Nucleus accumbens (tissue), 56 donors: ENCODE measurements around the gene SRCIN1.
A peak's percentile ranks its signal among the peaks of the same experiment; 100 is the strongest.

Experiments
- DNase-seq, 56 donors: peaks; one replicate each; lab custom pipeline; 2025; lab: John Stamatoyannopoulos, UW

Gene SRCIN1

GRCh38 chr17:38585056-38585917, 20.5 kb downstream of the SRCIN1 start:
- no peak for DNase-seq

DNA sequence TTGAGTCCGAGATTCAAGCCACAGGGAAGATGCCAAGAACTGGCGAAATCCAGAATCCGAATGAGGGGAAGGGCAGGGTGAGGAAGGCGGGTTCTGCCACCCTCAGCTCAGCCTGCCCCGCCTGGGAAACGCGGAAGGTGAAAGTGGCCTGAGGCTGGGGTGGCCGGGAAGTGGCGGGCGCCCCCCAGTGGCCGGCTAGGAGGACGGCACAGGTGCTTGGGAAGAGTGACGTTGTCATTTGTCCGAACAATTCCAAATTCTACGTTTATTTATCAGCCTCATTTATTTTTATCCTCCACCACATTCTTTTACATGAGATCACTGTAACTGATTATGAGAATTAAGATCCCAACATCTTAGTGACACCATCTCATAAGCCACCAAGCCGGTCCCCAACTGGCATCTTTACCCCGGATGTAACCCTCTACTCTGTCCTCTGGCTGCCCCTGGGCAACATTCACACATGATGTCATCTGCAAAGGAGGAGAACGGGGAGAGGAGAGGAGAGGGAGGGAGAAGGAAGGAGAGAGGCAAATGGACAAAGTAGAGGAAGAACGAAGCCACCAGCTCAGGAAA, 21.3 kb downstream of the SRCIN1 start:
- DNase-seq, result peak in 43 of 56 donors; percentile 10 to 76 (median 32)

- no peak for DNase-seq
Measured at GRCh38 chr17:38583828-38584349, 21.9 kb downstream of the SRCIN1 start.

- DNase-seq, result no peak
Measured at GRCh38 chr17:38583176-38583575, 22.6 kb downstream of the SRCIN1 start.

GRCh38 chr17:38582069-38582468, 23.7 kb downstream of the SRCIN1 start:
- no peak for DNase-seq

DNA sequence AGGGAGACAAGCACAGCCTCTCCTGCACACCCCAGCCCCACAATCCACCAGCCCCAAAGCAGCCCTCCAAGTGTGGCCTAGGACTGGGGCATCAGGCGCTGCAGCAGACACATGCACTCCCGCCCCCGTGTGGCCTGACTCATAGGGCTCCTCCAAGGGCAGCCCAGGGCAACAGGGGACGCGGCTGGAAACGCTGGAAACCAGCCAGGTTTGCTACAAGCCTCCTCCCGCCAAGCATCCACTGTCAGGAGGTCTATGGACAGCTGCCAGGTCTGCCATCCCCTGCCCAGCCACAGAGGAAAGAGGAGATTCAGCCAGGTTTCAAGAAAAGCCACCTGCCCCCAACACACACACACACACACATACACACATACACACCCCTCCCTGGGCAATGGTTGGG, 25.8 kb downstream of the SRCIN1 start:
- peak in 39 of 56 donors; percentile 10 to 77 (median 41) for DNase-seq

DNA sequence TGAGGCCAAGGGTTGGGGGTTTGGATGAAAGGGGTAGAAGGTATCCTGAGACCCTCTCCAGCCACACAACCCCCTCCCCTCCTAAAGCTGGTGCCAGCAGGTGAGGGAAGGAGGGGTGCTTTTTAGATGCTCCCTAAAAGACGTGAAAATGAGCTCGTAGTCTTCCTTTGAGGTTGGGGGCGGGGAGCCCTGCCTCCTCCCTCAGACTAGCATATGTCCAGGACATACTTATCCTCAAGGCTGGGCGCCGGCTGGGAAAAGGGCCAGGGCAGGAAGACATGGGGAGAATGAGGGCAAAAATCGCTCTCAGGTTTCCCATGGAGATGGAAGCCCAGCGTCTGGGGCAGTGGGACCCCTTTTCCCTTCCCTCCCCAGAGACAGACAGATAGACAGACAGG, 26.7 kb downstream of the SRCIN1 start:
- no peak for DNase-seq

- DNase-seq, result no peak
Measured at GRCh38 chr17:38578229-38579082, 27.3 kb downstream of the SRCIN1 start.

DNA sequence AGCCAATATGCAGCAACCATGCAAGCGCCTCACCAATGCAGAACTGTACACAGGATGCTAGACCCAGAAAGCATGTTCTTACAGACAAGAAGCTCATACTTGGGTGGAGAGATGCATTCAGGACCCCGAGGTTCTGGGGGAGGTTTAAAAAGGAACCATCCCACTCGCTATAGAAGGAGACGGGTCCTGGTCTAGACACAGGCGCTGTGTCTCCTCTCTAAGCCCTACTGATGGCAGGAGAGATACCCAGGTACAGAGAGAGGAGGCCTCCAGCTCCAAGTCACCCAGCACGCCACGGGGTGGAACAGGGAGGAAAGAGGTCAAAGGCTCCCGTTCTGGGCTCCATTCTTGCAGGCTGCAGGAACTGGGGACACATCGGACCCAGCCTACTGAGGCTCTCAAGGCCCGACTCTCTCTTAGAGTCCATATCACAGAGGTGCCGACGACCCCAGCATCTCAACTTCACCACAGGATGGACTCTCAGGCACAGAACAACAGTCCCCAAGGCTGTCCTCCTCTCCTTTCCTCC, 28.0 kb downstream of the SRCIN1 start:
- no peak for DNase-seq

- DNase-seq, result peak in 1 of 56 donors; percentile 20
Measured at GRCh38 chr17:38577244-38577643, 28.5 kb downstream of the SRCIN1 start.

DNA sequence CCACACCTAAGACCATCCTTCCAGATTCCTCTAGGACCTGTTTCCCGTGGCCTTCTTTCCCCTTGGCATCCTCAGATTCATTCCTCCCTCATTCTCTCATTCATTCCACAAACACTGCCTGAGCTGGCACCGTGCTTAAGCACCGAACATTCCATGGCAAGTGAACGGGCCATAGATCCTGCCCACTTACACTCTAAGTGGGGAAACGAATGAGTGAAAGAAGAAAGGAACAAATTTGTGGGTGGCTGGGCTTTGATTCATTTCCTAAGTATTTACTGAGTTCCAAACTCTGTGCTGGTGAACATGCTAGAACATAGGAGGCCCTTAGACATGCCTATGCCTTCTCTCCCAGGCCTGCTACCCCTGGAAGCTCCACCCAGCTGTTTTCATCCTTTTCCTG, 30.0 kb downstream of the SRCIN1 start:
- no peak for DNase-seq

DNA sequence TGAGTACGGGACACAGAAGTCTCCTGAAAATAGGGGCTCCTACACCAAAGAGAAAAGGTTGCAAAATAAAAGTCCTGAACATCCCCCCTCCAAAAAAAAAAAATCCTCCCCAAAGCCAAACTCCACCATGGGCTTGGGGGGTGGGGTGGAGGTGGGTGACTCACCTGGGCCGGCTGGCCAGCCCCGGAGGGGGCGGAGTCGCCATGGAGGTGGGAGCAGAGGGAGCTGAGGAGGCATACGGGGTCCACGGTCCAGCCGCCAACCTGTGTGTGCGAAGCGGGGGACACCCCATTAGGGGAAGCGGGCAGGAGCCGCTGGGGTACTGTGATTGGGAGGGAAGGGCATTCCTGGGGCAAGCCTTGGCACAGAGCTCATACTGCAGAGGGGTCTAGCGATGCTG, 31.0 kb downstream of the SRCIN1 start:
- no peak for DNase-seq

DNA sequence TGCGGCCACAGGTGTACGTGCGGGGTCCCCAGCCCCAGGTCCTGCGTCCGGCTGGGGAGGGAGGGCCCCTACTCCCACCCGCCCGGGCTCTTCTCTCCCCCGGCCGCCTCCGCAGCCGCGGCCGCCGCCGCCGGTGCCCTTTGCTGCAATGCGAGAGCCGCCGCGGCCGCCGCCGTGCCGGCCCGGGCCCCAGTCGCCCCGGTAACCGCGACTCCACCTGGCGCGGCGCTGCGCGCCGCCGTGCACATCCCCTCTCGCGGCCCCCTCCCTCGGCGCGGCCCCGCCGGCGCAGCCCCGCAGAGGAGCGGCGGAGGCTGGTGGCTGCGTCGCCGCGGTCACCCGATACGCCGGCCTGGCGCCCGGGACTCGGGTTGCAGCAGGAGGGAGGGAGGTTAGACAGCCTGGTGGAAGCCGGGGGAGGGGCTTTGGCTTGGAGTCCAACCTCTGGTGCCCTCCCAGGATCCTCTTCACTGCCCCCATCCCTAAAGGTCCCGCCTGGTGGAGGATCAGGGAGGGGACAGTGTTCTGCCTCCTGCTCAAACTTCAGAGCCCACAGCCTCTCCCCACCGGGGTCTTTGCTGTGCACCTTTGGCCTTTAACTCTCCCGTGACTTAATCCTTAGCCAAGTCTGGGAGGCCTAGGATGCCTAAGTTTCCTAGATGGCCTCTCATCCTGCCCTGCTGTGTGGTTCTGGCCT, 32.9 kb downstream of the SRCIN1 start:
- DNase-seq, result peak in 47 of 56 donors; percentile 16 to 83 (median 60)

DNA sequence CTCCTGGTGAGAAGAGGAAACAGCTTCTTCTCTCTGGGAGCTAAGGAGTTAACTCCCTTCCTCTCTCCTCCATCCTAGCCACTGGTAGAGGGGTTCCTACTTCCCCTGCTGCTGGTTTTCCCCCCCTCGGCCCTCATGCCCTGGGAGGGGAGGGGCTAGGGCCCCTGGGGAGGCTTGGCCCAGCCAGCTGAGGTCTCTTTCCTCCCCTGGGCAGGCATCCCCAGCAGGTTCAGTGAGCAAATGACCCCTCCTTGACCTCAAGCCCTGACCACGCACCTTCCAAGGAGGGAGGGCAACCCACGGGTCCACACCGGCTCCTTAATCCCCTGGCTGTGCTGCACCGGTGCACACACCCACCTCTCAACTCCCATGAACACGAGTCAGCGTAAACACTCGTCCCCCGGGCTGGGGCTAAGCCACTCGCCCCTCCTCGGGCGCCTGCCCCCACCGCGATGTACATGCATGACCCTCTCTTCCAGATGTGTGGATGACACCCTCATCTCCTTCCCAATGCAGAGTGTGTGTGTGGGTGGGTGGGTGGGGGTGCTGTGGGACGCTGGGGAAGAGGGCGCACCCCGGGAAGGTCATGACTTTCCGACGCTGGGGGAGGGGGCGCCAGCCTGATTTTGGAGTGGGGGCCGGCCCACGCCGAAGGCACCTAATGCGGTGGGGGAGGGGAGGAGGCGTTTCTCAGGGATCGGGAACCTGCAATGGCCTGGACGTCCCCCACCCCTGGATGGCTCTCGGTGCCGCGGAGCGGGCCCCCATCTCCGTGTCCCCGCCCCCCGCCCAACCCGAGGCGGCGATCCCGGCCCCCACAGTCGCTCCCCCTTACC, 33.7 kb downstream of the SRCIN1 start:
- peak in 17 of 56 donors; percentile 9 to 73 (median 44) for DNase-seq

GRCh38 chr17:38569701-38570512, 35.8 kb downstream of the SRCIN1 start:
- peak in 40 of 56 donors; percentile 19 to 75 (median 47) for DNase-seq

DNA sequence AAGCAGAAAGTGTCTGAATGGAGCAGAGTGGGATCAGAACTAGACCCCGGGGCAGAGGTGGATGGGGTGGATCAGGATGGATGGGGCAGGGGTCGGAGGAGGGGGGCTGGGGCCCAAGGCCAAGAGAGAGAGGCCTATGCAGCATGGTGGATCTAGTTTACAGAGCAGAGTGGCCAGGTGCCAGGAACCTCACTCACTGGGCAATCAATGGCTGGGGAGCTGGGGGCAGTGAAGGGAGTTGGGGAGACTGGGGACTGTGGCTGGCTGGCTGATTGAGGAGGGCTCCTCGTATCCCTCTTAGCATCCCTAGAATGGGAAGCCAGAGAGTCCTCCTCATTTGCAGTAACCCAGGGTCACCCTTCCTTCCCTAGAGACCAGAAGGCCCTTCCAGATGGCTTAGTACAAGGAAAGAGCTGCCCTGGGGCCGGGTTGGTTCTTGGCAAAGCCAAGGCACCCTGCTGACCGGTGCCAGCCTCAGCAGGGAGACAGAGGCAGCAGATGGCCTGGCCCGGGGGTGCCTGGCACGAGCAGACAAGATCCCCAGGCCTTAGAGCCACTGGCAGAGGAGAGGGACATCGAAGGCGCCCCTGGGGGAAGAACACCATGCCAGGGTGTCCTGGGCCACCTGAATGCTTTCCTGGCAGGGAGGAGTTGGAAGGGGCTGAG, 36.8 kb downstream of the SRCIN1 start:
- DNase-seq, result peak in 50 of 56 donors; percentile 17 to 89 (median 74)

- peak in 2 of 56 donors; percentile 46 to 60 for DNase-seq
Measured at GRCh38 chr17:38568274-38568673, 37.5 kb downstream of the SRCIN1 start.
